A673 (cell line): ENCODE measurements around the gene RSF1.

Source experiments
- EZH2 ChIP-seq: fragments of 200-600 bp; sonication (generic); IDR thresholded peaks from 2 replicates; pipeline ENCODE4 v1.6.1; 2017; ENCODE audit warnings: borderline replicate concordance, low read depth, mild to moderate bottlenecking, mixed read lengths, antibody characterized with exemption, low read length; ENCODE audit not compliant: poor library complexity, severe bottlenecking
- TF ChIP-seq, protein P1 (sequence below): fragments of 300-800, 200-600 bp; sonication (generic); conservative IDR thresholded peaks from 2 replicates; pipeline ENCODE4 v1.5.1; 2017; ENCODE audit warnings: low read depth, mild to moderate bottlenecking, antibody characterized with exemption, low read length, moderate library complexity, mixed read lengths

DNA sequence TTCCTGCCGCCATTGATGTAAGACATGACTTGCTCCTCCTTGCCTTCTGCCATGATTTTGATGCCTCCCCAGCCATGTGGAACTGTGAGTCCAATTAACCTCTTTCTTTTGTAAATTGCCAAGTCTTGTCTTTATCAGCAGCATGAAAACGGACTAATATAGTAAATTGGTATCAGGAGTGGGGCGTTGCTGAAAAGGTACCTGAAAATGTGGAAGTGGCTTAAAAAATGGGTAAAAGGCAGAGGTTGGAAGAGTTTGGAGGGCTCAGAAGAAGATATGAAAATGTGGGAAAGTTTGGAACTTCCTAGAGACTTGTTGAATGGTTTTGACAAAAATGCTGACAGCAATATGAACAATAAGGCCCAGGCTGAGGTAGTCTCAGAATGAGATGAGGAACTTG is 89.7 kb downstream of the RSF1 start:
- TF ChIP-seq, protein P1, sequence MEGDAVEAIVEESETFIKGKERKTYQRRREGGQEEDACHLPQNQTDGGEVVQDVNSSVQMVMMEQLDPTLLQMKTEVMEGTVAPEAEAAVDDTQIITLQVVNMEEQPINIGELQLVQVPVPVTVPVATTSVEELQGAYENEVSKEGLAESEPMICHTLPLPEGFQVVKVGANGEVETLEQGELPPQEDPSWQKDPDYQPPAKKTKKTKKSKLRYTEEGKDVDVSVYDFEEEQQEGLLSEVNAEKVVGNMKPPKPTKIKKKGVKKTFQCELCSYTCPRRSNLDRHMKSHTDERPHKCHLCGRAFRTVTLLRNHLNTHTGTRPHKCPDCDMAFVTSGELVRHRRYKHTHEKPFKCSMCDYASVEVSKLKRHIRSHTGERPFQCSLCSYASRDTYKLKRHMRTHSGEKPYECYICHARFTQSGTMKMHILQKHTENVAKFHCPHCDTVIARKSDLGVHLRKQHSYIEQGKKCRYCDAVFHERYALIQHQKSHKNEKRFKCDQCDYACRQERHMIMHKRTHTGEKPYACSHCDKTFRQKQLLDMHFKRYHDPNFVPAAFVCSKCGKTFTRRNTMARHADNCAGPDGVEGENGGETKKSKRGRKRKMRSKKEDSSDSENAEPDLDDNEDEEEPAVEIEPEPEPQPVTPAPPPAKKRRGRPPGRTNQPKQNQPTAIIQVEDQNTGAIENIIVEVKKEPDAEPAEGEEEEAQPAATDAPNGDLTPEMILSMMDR: no peak
- no peak for TF ChIP-seq EZH2
